GM21737 (cell line): ENCODE results near the gene ZDHHC17.
"Not testable (repeated sequence)": the region's sequence is repeated elsewhere in the genome, so short reads cannot be mapped to it uniquely, and the experiment has no call there.

Experiments
- ATAC-seq: cut with Tn5 transposase; IDR thresholded peaks from one replicate; pipeline ENCODE4 v1.9.1; 2021; ENCODE audit warnings: mild to moderate bottlenecking, moderate library complexity; ENCODE audit not compliant: unreplicated experiment

Gene ZDHHC17

DNA sequence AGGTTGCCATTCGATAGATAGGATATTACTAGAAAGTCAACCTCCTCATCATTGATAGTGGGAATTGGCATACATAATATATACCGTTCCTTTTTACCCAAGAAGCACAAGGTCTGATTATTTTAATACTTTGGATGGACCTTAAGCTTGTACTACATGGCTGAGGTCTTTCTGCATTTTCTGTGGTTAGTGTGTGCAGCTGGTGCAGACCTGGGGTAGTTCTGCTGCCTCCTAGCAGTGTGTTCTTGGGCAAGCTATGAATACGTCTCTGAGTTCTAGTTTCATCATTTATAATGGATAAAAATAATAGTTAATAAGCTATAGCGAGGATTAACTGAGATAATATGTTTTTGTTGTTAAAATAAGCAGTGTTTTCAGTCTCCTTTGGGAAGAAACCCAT, 2.2 kb downstream of the ZDHHC17 start:
- ATAC-seq, result no peak

DNA sequence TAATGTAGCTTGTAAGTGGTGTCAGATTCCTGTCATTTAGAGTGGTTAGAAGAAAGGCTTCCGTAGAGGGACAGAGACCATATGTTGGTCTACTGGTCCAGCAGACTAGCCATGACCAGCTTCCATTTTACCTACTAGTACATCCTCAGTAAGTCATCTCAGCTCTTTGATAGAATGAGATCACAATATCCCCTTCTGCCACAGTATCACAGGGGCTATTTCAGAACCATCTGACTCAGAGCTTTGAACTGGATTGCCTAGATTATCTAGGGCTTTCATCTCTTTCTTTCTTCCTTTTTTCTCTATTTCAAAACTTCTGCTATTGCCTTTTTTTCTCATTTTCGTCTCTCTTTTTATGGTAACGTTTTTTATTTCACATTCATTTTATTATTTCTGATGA, 4.7 kb downstream of the ZDHHC17 start:
- no peak for ATAC-seq

DNA sequence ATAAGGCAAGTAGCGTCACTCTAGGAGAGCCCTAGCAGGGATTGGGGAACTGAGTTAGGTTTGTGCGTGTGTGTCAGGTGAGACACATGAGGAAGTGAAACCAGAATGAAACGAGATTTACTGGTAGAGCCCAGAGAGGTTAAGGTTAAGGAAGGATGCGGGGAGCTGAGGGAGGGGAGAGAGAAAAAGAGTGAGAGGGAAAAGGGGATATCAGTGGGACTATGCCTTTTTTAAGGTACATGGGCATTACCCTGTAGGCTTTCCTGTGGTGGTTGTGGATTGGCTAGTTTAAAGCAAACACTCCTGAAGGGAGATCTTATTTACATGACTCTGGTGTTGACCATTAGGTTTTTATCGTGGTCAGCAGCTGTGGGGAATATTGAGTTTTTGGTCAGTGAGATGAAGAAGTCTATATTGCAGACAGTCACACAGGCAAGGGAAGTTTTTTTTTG, 13.9 kb downstream of the ZDHHC17 start:
- ATAC-seq, result peak; percentile 98

DNA sequence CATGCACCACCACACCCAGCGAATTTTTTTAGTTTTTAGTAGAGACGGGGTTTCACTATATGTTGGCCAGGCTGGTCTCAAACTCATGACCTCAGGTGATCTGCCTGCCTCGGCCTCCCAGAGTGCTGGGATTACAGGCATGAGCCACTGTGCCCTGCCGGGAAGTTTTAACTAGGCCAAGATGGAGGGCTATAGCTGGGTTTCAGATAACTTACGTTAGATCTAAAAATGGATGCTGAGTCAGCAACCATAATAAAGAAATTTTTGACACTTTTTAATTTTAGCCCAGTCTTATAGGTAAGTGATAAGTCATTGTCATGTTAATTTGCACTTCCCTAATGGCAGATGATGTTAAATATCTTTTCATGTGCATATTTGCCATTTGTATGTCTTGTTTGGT, 14.4 kb downstream of the ZDHHC17 start:
- ATAC-seq, result no peak

DNA sequence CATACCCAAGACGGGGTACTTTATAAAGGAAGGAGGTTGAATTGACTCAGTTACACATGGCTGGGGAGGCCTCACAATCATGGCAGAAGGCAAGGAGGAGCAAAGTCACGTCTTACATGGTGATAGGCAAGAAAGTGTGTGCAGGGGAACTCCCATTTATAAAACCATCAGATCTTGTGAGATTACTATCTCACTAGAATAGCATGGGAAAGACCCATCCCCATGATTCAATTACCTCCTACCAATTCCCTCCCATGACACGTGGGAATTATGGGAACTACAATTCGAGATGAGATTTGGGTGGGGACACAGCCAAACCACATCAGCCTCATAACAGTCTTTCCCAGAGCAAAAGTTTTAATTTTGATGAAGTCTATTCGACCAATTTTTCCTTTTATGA, 15.4 kb downstream of the ZDHHC17 start:
- ATAC-seq, result not testable (repeated sequence)

DNA sequence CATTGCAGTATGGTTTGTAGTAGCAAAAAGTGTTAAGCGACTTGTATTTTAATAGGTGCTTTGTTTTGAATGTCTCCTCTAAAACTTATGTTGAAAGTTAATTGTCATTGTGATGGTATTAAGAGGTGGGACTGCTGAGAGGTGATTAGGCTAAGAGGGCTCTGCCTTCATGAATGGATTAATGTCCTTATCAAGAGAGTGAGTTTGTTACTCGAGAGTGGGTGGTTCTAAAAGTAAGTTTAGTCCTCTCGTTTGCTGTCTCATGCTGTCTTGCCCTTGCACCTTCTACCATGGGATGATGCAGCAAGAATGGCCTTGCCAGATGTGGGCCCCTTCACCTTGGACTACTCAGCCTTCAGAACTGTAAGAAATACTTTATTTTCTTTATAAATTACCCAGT, 17.4 kb downstream of the ZDHHC17 start:
- ATAC-seq, result no peak

DNA sequence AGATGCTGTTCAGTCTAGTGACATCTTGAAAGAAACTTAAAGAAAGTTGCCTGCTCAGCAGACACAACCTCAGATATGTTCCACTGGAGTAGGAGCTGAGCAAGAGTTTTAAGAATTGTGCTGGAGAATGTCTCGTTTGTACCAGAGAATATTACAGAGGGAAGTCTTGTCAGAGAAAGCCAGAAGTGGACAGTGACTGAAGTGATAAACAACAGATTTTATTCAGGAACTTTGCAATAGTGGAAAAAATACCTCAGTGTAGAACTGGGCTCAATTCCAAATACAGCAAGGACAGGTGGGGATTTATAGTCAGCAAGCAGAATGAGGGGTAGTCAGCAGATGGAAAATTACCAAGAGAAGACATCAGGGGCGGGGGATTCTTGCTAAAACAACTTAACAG, 18.6 kb downstream of the ZDHHC17 start:
- no peak for ATAC-seq

DNA sequence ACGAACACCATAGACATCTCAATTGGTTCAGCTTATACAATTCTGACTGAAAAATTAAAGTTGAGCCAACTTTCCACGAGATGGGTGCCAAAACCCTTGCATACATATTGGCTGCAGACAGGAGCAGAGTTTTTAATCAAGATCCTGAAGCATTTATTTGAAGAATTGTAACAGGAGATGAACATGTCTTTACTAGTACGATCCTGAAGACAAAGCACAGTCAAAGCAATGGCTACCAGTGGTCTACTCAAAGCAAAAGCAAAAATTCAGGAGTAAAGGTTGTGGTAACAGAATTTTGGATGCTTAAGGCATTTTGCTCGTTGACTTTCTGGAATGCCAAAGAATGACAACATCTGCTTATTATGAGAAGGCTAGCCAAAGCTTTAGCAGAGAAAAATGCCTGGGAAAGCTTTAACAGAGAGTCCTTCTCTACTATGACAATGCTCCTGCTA, 20.7 kb downstream of the ZDHHC17 start:
- no peak for ATAC-seq

DNA sequence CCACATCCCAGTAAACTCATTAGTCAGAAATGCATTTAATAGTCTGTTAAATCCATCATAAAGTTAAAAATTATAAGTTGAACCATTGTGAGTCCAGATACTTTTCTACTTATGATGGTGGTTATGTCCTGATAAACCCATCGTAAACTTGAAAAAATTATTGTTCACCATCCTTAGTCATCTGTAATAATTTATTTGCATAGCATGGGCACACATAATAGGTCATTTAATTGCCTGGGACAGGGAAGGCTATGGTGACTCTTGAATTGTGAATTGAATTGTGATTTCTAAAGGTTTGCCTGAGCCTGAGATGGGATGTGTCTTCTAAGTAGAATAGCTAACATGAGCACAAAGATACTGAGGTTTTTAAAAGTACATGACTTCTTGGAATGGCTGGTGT, 21.5 kb downstream of the ZDHHC17 start:
- no peak for ATAC-seq

DNA sequence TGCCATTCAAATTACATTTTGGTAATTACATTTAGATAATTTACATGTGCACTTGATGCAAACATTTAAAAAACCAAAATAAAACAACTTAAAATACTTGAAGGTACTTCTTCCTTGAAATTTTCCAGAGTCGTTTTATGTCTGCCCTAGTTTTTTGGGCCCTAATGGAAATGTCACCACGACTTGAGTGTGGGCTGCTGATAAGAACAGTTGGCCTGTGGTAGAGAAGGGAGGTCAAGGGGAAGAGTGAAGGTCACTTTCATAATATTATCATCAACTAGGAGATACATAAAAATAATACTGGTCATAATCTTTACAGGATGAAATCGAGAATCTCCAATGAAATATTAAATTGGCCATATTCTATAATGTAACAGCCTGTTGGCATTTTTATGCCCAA, 23.1 kb downstream of the ZDHHC17 start:
- ATAC-seq, result no peak

DNA sequence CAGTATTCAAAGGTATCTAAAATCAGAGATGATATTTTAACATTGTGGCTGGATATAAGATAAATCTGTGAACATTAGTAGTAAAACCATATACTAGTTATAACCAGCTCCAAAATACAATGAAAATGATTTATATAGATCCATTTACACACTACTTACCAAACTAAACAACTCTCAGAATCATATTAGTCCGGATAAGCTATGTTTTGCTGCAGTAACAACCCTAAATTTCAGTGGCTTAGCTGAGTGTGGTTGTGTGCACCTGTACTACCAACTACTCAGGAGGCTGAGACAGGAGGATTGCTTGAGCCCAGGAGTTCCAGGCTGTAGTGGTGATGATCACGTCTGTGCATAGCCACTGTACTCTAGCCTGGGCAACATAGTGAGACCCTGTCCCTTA, 23.8 kb downstream of the ZDHHC17 start:
- no peak for ATAC-seq

DNA sequence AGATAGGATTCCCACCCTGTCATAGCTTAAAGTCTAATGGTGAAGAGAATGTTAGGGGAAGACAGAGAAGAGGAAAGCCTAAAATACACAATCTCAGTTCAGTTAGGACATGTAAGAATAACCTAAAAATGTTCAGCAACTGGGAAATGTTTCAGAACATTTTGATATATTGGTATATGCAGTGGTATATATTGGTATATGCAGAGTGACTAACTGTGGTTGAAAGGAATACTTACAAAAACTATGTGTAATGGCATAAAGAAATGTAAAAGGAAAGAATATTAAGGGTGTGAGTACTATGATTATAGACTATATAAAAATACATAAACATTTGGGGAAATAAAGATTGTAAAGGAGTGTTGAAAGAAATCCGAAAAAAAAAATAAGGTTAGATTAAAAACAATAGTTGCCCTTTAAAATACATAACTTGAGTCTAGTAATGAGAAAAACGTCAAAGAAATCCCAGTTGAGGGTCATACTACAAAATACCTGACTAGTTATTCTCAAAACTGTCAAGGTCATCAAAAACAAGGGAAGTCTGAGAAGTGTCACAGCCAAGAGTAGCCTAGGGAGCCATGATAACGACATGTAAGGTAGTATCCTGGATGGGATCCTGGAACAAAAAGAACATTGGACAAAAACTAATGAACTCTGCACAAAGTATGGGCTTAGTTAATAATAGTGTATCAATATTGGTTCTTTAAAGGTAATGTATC, 25.6 kb downstream of the ZDHHC17 start:
- no peak for ATAC-seq

DNA sequence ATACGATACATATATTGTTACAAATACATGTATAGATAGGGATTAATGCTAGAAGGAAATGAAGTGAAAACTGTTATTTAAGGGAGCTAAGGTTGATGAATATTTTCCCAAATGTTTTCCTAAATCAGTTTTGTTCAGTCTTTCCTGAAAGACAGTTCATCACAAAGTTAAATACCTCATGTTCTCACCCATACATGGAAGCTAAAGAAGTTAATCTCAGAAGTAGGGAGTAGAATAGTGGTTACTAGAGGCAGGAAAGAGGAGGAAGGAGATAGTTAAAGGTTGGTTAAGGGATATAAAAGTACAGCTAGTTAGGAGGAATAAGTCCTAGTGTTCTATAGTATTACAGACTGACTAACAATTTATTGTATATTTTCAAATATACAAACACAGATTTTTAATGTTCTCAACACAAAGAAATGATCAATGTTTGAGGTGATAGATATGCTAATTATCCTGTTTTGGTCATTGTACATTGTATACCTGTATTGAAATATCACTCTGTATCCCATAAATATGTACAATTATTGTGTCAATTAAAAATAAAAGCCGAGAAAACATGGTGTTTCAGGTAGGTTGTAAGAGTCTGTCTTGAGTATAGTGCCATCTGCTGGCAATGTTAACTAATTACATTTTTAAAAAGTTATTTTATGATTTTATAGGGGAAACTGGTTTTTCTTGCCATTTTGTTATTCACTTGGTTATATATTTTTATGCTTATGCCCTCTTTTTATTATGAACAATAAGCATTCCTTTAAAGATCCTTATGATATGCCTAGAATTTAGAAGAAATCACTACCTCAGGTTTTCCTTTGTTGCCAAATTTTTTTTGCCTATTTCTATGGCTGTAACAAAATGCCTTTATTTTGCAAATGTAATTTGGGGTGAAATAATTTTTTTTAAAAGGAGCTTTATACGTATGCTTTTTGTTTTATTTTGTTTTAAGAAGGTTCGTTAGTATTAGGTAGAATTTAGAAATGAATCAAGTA, 26.9 kb downstream of the ZDHHC17 start:
- ATAC-seq, result no peak

DNA sequence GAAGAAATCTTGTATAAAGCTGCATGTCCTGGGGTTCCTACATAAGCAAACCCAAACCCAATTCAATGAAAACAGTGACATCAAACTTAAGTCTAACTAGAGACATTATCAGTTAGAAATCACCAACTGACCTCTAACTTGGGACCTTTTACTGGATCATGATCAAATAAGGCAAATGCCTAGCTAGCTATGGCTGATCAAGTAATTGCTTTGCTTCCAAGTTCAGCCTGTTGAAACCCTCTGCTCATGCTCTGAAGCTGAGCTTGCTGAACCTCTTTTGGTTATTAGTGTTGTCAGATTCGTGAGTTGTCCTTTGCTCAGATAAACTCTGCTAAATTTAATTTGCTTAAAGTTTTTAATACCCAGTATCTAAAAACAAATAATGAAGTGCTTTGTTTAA, 28.9 kb downstream of the ZDHHC17 start:
- no peak for ATAC-seq

DNA sequence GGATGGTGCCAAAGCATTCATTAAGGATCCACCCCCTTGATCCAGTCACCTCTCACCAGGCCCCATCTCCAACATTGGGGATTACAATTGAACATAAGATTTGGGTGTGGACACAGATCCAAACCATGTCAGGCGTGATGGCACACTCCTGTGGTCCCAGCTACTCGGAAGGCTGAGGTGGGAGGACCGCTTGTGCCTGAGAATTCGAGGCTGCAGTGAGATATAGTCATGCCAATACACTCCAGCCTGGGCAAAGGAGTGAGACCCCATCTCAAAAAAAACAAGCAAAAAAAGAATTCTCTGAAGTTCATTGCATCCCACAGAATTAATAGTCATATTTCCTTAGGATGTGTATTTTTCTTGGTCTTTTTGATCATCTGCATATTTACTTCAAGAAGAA, 34.9 kb downstream of the ZDHHC17 start:
- no peak for ATAC-seq

DNA sequence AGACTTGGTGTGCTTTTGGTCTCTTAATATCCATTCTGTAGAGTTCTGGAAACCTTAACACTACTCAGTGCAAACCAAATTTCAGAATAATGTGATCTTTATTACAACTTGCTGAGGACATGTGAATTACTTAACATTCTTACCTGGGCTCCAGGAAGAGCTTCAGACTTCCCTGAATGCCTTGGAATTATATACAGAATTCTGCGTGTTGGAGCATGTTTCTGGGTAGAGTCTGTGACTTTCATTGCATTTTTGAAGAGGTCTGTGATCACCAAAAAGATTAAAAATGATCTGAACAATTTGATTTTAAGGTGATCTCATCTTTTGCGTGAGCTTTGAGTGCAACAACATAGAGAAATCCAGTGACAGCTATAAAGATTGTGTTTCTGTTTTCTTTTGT, 35.4 kb downstream of the ZDHHC17 start:
- no peak for ATAC-seq

DNA sequence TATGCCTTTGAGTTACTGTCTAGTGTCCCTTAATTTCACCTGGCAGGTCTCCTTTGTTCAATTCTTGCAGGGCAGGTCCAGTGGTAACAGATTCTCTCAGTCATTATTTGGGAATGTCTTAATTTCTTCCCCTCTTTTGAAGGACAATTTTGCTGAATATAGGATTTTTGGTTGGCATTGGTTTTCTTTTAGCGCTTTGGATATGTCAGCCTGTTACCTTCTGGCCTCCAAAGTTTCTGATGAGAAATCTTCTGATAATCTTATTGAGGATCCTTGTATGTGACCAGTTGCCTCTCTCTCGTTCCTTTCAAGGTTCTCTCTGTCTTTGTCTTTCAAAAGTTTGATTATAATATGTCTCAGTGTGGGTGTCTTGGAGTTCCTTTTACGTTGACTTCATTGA, 38.1 kb downstream of the ZDHHC17 start:
- ATAC-seq, result no peak

DNA sequence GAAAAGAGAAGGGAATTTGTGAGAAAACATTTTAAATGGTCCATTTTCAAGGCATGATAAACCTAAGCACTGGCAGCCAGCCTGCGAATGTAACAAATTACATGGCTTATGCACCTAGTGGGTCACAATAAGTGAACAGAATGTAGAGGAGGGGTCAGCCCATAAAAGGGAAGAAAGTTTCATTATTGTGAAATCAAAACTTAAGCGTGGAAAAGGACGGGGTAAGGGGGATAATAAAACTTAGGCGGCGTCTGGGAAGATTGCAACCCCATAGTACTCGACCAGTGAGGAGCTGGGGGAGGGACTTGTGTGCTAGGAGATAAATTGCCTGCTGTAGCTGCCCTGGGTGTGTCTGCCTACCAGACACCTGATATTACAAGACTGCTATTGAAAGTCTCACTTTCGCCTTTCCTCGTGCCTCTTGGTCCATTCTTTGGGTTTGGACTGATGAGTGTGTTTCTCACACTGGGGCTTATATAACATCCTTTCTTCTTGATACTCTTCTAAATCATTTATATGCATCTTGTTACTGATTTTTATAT, 40.6 kb downstream of the ZDHHC17 start:
- ATAC-seq, result no peak

DNA sequence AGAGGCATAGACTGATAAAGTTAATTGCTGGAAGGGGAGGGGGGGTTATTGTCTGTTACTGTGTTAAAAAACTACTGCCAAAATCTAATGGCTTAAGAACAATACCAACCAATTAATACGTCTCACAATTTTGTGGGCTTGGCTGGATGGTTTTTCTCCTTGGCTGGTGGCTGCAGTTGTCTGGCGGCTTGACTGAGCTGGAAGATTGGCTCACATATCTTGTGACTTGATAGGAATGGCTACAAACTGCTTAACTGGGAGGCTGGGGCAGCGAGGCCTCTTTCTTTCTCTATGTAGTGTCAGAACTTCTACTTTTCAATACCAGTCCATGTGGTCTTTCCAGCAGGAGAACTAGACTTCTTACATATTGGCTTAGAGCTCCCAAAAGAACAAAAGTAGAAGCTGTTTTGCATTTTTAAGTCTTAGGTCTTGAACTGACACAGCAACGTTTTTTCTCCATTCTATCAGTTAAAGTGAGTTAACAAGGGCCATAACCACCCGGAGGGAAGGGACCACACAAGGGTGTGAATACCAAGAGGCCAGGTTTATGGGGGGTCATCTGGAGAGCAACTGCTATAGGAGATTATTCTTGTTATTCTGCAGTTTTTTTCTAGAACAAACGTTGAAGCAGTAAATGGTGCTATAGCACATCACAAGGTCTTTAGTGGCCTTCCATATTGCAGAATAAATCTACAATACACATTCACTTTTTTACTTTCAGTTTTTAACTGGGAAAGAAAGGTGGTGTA, 46.9 kb downstream of the ZDHHC17 start:
- no peak for ATAC-seq

DNA sequence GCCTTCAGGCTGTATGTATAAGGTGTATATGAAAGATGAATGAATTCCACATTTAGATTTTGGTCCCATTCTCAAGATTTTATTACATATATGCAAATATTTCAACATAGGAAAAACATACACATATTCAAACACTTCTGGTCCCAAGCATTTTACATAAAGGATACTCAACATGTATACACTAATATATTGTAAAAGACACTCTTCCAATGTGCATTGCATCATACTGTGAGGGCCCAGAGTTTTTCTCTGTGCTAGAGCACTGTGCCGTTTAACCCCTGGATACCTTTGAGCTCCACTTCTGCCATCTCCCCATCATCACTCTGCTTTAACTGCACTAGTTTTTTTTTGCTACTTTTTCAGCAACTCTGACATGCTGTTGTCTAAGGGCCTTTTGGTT, 48.1 kb downstream of the ZDHHC17 start:
- no peak for ATAC-seq

DNA sequence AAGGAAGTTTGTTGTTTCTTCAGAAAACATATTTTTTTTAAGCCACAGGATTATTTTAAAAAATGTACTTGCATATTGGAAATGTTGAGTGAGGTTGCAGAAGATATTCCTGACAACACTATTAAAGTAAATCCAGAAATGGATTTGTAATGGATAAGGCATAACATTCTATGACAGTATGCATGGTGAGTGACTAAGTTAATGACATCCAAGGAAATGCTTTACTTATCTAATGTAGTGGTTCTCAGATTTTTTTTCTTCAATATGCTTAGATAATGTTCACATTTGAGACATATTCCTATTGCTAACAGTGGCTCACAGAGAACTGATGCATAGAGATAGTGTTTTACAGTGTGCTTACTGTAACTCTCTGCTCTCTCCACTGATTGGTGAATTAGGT, 49.4 kb downstream of the ZDHHC17 start:
- ATAC-seq, result no peak
